NK-92 (cell line): ENCODE data around the gene GGA1.
A peak's percentile ranks its signal among the peaks of the same experiment; 100 is the strongest.

Experiments
- DNase-seq: peaks from one replicate; lab custom pipeline; 2025; ENCODE audit not compliant: unreplicated experiment; lab: John Stamatoyannopoulos, UW

Gene GGA1

DNA sequence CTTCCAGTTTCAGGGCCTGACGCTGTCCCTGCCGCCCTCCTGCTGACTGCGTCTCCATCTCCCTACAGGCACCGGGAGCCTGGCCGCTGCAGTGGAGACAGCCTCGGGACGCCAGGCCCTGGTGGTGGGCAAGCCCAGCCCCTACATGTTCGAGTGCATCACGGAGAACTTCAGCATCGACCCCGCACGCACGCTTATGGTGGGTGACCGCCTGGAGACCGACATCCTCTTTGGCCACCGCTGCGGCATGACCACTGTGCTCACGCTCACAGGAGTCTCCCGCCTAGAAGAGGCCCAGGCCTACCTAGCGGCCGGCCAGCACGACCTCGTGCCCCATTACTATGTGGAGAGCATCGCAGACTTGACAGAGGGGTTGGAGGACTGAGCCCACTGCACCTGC is 56.9 kb downstream of the GGA1 start:
- no peak for DNase-seq

DNA sequence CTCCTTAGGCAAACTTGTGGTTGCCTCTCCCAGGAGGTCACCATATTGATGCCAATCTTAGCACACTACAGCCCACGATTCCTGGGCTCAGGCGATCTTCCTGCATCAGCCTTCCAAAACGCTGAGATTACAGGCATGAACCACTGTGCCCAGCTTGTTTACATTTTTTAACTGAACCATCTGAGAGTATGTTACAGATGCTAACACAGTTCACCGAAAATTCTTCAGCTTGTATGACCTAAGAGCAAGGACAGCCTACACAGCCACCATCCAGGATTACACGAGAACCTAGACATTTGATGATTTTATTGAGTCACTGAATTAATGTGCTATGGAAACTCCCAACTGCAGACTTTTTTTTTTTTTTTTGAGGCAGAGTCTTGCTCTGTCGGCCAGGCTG is 61.0 kb downstream of the GGA1 start:
- no peak for DNase-seq

DNA sequence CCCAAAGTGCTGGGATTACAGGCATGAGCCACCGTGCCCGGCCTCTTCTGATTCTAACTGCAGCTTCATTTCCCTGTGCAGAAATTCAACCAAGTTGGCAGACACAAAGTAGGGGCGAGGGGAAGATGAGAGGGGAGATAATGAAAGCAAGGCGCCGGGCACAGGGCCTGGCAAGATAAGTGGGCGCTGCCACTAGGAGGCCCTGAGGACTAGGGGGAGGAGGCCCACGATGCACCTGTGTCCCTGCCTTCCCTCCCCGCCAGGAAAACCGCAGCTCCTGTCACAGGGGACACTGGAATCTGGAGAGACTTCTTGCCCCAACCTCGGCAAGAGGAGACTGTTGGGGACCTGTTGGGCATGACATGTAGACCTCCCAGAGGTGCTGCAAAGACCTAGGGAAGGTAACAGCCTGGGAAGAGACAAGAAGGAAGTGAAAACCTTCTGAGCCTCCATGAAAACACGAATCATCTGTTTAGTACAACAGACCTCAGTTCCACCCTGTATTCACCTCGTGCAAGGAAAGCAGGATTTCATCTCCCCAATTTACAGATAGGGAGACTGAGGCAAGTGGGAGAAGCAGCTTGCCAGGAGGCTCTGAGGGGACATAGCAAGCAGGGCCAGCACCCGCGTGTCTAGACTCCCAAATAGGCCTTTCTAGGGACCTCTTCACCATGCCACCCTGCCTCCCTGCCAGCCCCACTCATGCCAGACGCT is 63.7 kb downstream of the GGA1 start:
- DNase-seq = no peak

DNA sequence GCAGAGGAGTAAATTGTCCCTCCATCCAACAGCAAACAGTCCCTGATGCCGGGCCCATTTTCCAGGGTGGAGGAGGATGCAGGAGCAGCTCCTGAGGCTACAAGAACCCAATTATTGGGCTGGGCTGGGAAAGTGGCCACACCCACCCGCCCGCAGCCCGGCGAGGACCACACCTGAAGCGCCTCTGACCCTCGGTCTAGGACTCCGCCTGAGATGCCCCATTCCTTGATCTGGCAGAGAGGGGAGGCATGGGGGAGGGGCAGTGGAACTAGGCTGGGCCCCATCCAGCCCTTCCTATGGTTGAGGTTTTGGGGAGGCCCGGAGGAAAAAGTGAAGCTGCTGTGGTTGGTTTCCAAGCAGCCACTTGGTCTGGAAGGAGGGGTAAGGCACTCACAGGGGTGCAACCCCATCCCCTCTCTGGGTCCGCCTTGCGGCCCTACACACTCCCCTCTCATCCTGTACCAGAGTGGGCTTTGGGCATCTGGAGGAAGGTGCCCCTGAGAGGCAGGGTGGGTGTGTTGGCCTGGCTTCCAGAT is 64.4 kb downstream of the GGA1 start:
- no peak for DNase-seq

DNA sequence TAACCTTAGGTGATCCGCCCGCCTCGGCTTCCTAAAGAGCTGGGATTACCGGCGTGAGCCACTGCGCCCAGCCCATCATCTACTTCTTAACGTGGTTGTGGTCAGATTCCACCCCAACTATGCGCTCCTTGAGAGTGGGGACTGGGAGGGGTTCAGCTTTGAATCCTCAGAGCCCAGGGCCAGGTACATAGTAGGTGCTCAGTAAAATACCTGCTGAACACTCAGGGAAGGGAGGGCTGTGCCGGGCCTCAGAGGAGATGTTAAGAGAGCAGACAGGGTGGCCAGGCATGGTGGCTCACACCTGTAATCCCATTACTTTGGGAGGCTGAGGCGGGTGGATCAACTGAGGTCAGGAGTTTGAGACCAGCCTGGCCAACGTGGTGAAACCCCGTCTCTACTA is 65.6 kb downstream of the GGA1 start:
- no peak for DNase-seq

DNA sequence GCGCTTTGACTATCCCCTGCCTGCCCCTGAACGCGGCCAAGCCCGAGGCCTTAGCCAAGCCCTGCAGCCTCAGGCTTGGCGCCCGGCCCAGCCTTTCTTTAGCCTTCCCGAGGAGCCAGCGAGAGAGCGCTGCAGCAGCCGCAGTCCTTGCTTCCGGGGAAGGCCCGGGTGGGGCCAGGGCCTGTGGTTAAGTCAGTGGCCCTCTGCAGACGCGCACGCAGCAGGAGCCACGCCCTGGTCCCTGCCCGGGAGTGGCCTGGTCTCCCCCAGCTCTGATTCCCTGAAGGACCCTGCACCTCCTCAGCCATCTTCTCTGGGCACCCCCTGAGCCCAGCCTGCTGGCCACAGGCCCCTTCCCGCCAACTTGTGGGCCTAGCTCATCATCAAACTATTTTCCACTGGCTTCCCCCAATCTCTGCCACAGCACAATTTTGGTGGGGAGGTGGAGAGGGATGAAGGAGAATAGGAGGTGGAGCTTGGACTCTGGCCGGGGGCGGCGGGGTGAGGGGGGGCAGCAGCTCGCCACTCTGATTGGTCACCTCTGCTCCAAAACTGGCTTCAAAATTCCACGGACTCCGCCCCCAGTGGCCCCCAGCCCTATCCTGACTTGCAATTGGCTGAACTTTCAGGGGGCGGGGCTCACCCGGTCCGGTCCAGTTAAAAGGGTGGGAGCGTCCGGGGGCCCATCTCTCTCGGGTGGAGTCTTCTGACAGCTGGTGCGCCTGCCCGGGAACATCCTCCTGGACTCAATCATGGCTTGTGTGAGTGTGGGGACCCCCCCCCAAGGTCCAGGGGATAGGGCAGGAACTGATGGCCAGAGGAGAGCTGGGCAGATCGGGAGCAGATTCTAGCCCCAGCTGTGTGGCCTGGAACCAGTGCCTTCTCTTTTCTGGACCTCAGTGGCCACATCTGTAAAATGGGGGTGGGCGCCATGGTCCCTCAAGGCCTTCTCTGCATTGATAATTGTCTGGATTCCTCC is 66.6 kb downstream of the GGA1 start, which contains the start of gene LGALS1:
TSS of gene LGALS1 (plus strand) at position 686 of the 979 bp plus-strand sequence. CDS start at position 753, 67 bp downstream.
- DNase-seq = no peak

DNA sequence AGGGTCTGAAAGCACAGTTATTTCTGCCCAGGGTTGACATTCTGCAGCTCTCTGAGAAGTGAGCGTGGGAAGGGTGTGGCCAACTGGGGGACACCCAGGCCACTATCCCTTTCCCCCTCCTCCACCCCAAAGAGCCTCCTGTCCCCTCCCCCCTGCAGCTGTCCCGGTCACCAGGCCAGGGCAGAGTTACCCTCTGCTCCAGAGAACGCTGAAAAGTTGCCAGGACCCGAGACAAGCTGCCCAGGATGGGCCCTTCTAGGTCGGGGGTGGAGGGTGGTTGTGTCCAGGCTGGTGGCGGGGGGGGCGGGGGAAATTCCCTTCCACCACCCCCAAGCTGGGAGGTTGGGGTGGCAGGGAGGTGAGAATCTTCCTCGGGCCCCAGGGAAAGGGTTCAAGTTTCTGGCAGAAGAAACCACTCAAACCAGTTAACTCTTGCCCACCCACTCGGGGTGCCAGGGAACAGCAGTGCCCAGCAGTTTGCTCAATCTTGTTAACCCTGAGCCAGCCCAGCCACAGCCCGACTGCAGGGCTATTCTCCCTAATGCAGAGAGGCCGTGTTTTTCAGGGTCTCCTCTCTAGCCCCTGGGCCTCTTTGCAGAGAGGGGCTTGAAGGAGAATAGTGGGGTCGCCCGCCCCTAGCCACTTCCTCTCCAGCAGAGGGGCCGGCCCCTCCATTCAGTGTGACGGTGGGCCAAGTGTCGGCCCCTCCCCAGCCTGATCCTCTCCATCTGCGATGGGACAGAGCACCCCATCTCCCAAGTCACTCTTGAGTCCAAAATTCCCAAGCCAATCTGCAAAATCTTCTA is 67.5 kb downstream of the GGA1 start:
- DNase-seq = no peak

DNA sequence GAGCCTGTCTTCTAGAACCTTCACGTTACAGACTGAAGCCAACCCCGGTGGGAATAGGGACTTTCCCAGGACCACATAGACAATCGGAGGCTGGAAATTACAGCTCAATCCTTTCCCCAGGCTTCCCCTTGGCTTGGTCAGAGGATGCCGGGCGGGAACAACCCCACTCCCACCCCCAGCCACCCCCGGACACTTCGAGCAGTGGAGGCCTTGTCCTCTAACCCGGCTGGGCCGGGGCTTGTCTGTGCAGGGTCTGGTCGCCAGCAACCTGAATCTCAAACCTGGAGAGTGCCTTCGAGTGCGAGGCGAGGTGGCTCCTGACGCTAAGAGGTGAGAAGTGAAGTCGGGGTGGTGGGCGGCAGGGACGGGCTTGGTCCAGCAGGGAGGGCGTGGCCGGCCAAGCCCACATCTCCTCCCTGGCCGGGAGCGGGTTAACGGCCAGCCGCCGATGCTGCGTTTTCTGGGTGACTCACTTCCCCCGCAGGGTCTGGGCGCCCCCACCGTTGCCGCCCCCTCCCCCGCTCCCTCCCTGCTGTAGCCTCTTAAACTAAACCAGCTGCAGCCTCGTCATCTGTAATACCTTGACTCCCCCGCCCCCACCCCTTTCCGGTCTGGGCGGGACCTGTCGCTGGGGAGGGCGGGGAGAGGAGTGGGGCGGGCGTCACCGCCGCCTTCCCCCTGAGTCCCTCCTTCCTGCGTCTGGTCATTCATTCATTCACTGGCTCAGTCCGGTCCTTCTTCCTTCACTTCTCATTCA is 68.3 kb downstream of the GGA1 start:
- DNase-seq = peak; percentile 25

DNA sequence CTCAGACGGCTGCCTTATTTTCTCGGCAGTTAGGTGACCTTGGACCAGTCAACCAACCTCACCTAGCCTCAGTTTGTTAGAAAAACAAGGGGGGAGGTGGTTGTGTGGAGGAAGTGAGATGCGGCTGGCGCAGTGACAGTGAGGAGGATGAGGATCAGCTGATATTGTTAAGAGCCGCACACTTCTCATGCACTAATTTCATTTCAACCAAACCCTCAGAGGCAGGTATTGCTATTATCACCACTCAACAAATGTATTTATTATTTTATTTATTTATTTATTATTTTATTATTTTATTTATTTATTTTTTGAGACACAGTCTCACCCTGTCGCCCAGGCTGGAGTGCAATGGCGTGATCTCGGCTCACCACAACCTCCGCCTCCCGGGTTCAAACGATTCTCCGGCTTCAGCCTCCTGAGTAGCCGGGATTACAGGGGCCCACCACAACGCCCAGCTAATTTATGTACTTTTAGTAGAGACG is 68.9 kb downstream of the GGA1 start:
- no peak for DNase-seq

DNA sequence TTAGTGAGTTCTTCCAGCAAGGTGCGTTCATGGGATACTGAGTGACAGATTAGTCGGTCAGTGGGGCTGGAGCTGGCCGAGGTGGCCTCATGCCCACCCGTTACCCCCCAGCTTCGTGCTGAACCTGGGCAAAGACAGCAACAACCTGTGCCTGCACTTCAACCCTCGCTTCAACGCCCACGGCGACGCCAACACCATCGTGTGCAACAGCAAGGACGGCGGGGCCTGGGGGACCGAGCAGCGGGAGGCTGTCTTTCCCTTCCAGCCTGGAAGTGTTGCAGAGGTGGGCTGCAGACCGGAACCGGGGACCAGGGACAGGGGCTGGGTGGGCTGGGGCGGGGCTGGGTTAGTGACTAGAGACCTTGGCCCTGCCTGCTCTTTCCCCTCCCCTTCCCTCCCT is 69.7 kb downstream of the GGA1 start:
- DNase-seq = no peak

DNA sequence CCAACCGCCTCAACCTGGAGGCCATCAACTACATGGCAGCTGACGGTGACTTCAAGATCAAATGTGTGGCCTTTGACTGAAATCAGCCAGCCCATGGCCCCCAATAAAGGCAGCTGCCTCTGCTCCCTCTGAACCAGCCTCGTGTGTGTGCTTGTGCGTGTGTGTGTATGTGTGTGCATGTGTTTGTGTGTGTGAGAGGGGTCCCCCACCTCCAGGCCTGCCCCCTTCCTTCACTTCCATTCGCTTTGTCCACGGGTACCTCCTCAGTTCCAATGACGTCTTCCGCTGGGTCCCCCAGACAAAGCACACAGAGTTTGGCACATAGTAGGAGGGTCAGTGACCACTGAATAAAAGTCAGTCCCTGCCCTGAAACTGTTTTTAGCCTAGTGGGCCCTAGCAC is 71.0 kb downstream of the GGA1 start:
- DNase-seq = no peak

DNA sequence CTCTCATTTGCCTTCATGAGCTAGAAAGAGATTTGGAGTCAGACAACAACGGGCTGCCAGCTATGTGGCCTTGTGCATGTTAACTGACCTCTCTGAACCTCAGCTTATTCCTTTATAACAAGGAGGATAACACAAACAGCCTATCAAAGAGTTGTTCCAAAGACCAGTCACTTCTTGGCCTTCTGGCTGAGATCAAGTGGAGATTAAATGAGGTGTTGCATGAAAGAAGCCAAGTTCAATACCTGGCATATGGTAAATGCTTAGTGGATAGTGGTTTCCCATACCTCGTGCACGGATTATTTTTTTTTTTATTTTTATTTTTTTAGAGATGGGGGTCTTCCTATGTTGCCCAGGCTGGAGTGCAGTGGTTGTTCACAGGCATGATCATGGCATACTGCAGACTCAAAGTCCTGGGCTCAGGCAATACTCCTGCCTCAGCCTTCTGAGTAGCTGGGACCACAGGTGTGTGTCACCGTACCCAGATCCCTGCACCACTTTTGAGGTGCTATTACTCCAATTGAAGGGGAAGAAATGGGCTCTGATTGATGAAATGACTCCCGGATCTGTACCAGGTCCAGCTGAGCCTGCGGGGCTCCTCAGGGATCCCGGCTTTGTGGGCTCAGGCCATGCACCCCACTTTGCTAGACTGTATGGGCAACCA is 71.7 kb downstream of the GGA1 start:
- no peak for DNase-seq

DNA sequence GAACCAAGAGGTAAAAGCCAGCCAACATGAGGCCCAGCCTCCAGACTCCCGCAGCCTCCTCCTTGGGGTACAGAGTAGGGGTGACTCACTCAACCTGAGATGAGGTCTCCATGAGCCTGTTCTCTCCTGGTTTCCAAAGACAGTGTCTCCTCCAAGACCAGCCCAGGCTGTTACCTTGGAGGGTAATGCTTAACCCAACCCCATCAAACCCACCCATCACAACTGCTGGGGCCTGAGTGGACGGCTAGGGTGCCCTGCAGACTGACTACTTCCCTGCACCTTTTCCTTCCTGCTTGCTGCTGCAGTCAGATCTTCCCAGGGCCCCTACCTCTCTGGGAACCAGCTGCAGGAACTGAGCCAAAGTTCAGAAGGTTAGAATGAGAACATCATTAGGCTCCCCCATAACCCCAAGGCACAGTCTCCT is 72.4 kb downstream of the GGA1 start:
- no peak for DNase-seq

DNA sequence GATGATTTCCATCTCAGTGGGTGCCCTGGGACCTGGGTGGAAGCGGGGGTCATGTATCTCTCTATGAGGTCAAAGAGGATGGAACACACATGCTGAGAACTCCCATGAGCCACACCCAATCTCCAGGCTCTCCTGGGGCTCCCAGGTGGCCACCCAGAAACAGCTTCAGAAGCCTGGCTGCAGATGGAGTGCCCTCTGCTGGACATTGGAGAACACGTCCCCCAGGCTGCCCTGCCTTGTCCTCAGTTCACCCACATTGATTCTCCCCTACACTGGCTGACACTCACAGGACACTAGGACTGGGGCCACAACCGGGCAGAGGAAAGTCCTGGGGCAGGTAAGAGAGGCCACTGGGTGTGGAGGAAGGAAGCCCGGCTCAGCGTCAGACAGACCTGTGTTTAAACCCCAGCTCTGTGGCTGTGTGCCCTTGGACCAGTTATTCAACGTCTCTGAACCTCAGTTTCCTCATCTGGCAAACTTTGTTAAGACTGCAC is 73.0 kb downstream of the GGA1 start:
- no peak for DNase-seq
